PFSK-1 (cell line): Measurements from ENCODE around the gene TTI1.

ENCODE experiments used
- FOXP2 ChIP-seq: optimal IDR thresholded peaks from 2 replicates; pipeline ENCODE3; 2011; ENCODE audit warnings: borderline replicate concordance, control low read depth, inconsistent platforms; ENCODE audit not compliant: insufficient read depth; ENCODE audit errors: extremely low read length, extremely low read depth
- POLR2AphosphoS5 ChIP-seq: IDR thresholded peaks from 2 replicates; pipeline ENCODE4 v1.6.1; 2012; ENCODE audit warnings: low read depth, mild to moderate bottlenecking, control low read depth, low read length, moderate library complexity
- SIN3A ChIP-seq: IDR thresholded peaks from 2 replicates; pipeline ENCODE4 v1.6.1; 2012; ENCODE audit warnings: mild to moderate bottlenecking, low read length, moderate library complexity, borderline replicate concordance; ENCODE audit not compliant: insufficient read depth
- TAF1 ChIP-seq: IDR thresholded peaks from 2 replicates; pipeline ENCODE4 v1.6.1; 2012; ENCODE audit warnings: low read length, control low read depth, borderline replicate concordance; ENCODE audit not compliant: insufficient read depth
- TF ChIP-seq, protein P1 (sequence below), 2 experiments: IDR thresholded peaks; 2 replicates each; pipeline versions ENCODE4 v1.6.1 to v1.8.0; 2011 to 2012; ENCODE audit warnings: low read depth in 2 of 2, low read length in 2 of 2, control low read depth in 1 of 2, inconsistent platforms in 1 of 2, mild to moderate bottlenecking in 1 of 2, moderate library complexity in 1 of 2; ENCODE audit not compliant: insufficient read depth in 1 of 2

Gene TTI1

DNA sequence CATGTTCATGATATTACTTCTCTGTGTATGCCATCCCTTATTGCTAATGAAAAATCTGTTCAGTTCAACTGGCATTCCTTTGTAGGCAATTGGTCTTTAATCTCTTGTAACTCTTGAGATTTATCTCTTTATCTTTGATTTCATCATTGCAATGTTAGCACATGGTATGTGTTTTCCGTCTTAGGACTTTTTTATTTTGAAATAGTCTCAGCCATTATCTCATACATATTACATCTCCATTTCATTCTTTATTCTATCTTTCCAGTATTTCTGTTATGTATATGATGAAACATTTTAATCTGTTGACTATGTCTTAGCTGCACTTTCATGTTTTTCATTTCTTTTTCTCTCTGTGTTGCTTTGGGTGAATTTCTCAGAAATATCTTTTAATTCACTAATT lies 72.2 kb downstream of the TTI1 start:
- TF ChIP-seq FOXP2 (no peak), TAF1 (no peak), SIN3A (no peak)
- TF ChIP-seq, protein P1, sequence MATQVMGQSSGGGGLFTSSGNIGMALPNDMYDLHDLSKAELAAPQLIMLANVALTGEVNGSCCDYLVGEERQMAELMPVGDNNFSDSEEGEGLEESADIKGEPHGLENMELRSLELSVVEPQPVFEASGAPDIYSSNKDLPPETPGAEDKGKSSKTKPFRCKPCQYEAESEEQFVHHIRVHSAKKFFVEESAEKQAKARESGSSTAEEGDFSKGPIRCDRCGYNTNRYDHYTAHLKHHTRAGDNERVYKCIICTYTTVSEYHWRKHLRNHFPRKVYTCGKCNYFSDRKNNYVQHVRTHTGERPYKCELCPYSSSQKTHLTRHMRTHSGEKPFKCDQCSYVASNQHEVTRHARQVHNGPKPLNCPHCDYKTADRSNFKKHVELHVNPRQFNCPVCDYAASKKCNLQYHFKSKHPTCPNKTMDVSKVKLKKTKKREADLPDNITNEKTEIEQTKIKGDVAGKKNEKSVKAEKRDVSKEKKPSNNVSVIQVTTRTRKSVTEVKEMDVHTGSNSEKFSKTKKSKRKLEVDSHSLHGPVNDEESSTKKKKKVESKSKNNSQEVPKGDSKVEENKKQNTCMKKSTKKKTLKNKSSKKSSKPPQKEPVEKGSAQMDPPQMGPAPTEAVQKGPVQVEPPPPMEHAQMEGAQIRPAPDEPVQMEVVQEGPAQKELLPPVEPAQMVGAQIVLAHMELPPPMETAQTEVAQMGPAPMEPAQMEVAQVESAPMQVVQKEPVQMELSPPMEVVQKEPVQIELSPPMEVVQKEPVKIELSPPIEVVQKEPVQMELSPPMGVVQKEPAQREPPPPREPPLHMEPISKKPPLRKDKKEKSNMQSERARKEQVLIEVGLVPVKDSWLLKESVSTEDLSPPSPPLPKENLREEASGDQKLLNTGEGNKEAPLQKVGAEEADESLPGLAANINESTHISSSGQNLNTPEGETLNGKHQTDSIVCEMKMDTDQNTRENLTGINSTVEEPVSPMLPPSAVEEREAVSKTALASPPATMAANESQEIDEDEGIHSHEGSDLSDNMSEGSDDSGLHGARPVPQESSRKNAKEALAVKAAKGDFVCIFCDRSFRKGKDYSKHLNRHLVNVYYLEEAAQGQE (IDR thresholded peaks at IDR 0.05; ENCODE audit: insufficient read depth in 1 of 2, low read depth in 2 of 2, low read length in 2 of 2): no peak

DNA sequence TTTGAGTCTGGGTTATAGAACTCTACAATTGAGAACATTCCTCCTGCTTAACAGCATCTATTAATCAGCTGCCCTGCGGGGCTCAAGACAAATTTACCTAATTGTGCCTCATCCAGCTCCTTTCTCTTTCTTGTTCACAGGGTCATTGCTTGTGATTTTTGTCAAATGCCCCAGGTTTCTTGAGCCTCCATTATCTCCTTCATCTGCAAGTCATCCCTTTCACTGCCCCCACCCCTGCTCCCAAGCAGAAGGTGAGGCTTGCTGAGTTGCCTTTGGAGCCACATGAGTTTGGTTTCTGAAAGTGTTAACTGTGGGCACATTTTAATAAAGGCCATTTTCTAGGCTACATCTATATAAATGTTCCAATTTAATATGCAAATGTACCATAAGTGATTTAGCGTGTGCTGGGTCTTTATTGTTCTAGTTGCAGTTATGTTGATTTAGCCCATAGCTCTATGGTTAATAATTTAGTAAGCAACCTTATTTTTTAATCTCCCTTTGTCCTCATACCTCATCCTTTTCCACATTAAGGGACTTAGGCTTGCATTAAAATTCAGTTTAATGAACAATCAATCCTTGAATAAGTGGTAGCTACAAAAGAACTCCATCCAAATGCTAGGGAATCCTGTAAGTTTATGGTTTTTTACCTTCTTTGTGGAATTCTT lies 74.3 kb downstream of the TTI1 start:
- TF ChIP-seq FOXP2 (no peak), POLR2AphosphoS5 (no peak), SIN3A (no peak), TAF1 (no peak)
- TF ChIP-seq, protein P1 (IDR thresholded peaks at IDR 0.05; ENCODE audit: insufficient read depth in 1 of 2, low read depth in 2 of 2, low read length in 2 of 2): no peak

DNA sequence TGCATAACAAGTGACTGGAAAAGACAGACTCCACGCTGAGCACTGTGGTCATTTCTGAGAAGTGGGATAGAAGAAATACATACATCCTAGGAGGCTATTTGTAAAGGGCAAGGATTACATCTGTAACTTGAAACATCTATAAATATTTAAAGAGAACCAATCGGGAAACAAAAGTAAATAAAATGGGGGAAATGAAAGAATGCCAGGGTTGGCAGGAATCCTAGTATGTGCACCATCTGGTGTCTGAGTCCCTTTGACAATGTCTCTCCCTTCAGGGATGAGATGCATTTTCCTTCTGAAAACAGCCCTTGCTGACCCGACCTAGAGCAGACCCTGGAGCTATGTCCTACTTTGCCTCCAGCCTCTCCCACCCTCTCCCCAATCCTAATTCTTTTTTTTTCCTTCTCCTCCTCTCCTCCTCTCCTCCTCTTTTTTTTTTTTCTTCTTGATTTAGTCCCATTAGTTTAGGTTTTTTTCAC lies 77.1 kb downstream of the TTI1 start:
- TF ChIP-seq SIN3A (no peak), FOXP2 (no peak), TAF1 (no peak), POLR2AphosphoS5 (no peak)
- TF ChIP-seq, protein P1 (IDR thresholded peaks at IDR 0.05; ENCODE audit: insufficient read depth in 1 of 2, low read depth in 2 of 2, low read length in 2 of 2): no peak

DNA sequence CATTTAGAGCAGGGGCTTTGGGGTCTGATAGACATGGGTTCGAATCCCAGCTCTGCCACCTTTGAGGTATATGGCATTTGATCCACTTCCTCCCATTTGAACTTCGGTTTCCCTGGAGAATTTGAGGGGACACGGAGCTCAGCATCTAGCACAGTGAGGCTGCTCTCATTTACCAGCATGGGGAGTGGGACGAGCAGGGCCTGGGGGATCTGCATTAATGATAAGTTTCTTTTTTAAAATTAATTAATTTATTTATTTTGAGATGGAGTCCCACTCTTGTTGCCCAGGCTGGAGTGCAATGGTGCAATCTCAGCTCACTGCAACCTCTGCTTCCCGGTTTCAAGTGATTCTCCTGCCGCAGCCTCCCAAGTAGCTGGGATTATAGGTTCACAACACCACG lies 77.7 kb downstream of the TTI1 start:
- no peak for TF ChIP-seq SIN3A
- TF ChIP-seq TAF1: no peak
- no peak for TF ChIP-seq FOXP2
- TF ChIP-seq POLR2AphosphoS5: no peak
- TF ChIP-seq, protein P1 (IDR thresholded peaks at IDR 0.05; ENCODE audit: insufficient read depth in 1 of 2, low read depth in 2 of 2, low read length in 2 of 2): no peak

DNA sequence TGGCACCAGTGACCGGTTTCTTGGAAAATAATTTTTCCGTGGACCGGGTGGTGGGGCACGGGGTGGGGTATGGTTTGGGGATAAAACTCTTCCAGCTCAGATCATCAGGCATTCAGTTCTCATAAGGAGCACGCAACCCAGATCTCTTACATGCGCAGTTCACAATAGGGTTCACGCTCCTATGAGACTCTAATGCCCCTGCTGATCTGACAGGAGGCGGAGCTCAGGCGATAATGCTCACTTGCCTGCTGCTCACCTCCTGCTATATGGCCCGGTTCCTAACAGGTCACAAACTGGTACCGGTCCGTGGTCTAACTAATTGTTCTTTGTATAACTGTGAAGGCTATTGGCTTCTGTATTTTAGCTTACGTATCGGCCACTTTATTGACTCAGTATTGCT lies 78.6 kb downstream of the TTI1 start:
- TF ChIP-seq FOXP2: no peak
- no peak for TF ChIP-seq POLR2AphosphoS5
- no peak for TF ChIP-seq SIN3A
- no peak for TF ChIP-seq TAF1
- TF ChIP-seq, protein P1 (IDR thresholded peaks at IDR 0.05; ENCODE audit: insufficient read depth in 1 of 2, low read depth in 2 of 2, low read length in 2 of 2): no peak
